Measurements from ENCODE around the gene RHOG. TPM values are rescaled to one million over a fixed set of nuclear protein-coding genes. Genes with fewer than 3 reads are reported as not detected.

The RHOG gene
- polyA plus RNA-seq, 1 experiment: 96.8 TPM

- Histone ChIP-seq H3K27me3 (ENCODE audit: control insufficient read depth, insufficient read depth, low read length) (no peaks in the 10 kb centered on the region), H3K36me3 (ENCODE audit: control insufficient read depth, insufficient read depth, low read length) (no peaks in the 10 kb centered on the region), H3K4me3 (ENCODE audit: low read depth, low read length) (no peak overlapping the region)
- POLR2A ChIA-PET: no interaction called here
- DNase-seq (ENCODE audit: low read depth): no peak
- TF ChIP-seq CTCF (IDR thresholded peaks at IDR 0.05; ENCODE audit: insufficient read depth, low read depth, low read length): no peak
- CTCF ChIA-PET: interaction anchor here (1.0 kb wide), 1 partner anchor 47 kb away, joined by 3 read pairs; no protein-coding TSS in a partner anchor
These were observed 38.6 kb downstream of the RHOG start for GRCh38 chr11:3802011-3802790.

- CTCF ChIA-PET: interaction anchor here (2.0 to 2.9 kb wide), 2 partner anchors 7 to 55 kb away, joined by 5 to 14 read pairs; partner anchors contain the start of gene STIM1
- no peak for DNase-seq (ENCODE audit: low read depth)
- TF ChIP-seq CTCF (IDR thresholded peaks at IDR 0.05; ENCODE audit: insufficient read depth, low read depth, low read length): no peak
- POLR2A ChIA-PET: interaction anchor here (0.5 kb wide), 1 partner anchor 311 kb away, joined by 3 read pairs; no protein-coding TSS in a partner anchor
- H3K36me3 ChIP-seq (ENCODE audit: control insufficient read depth, insufficient read depth, low read length): no peaks in the 10 kb centered on the region
- H3K27me3 ChIP-seq (ENCODE audit: control insufficient read depth, insufficient read depth, low read length): no peaks in the 10 kb centered on the region
- no peak overlapping the region for H3K4me3 ChIP-seq (ENCODE audit: low read depth, low read length)
These were observed 40.9 kb downstream of the RHOG start for GRCh38 chr11:3799873-3800272.

DNA sequence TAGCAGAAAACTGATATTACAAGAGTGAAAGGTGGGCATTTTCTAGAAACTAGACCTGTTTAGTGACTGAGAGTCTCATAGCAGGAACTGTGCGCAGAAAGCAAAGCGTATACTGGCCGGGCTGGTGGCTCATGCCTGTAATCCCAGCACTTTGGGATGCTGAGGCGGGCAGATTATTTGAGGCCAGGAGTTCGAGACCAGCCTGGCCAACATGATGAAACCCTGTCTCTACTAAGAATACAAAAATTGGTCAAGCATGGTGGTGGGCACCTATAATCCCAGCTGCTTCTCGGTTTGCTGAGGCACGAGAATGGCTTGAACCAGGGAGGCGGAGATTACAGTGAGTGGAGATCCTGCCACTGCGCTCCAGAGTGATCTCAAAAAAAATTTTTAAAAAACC lies 41.6 kb downstream of the RHOG start:
- ChIA-PET CTCF (interaction anchor here (2.0 to 2.9 kb wide), 2 partner anchors 8 to 56 kb away, joined by 5 to 14 read pairs; partner anchors contain the start of gene STIM1), POLR2A (no interaction called here)

DNA sequence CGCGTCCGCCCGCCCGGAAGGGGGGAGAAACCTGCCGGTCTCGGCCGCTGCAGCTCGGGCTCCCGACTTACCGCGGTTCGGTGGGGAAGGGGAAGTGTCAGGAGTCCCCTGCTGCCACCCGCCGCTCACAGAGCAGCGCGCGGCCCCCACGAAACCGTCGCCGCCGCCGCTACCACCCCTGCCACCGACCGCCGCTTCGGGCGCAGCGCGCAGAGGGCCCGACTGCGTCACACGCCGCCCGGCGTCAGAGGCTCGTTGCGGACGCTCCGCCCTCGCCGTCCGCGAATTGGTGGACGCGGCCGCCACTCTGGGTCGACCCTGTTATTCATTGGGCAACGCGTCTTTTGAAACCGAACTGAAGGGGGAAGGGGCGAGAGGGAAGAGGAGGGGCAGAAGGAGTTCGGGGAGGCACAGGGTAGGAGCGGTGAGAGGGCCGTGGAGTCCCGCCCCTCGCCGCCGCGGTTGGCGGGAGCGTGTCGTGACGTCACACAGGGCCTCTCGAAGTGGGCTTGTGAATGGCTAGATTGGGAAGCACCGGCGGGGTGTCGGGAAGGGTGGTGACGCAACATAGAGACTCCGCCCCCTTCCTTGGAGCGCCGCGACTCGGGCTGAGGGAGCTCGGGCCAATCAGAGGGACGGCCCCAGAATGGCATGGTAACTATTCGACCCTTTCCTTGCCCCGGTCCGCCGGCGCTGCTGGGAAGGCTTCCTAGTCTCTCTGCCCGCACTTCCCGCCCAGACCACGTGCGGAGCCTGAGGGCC lies 43.2 kb downstream of the RHOG start, which contains the start of gene NUP98:
NUP98 (minus strand) TSS at position 226 of the 762 bp plus-strand sequence. CDS start 15,437 bp downstream, outside the sequence.
- Histone ChIP-seq H3K4me3 (ENCODE audit: low read depth, low read length) (peak within 1 kb of the TSS; percentile 56), H3K27me3 (ENCODE audit: control insufficient read depth, insufficient read depth, low read length) (no peaks in the 10 kb centered on the region), H3K36me3 (ENCODE audit: control insufficient read depth, insufficient read depth, low read length) (0 out of 2 replicates have a peak, but pooled peaks cover 1% of the 10 kb centered on the region)
- ChIA-PET CTCF (interaction anchor here (0.6 to 2.9 kb wide), 7 partner anchors 10 to 320 kb away, joined by 3 to 14 read pairs (median 3); no protein-coding TSS in a partner anchor), POLR2A (interaction anchor here (0.7 kb wide), 1 partner anchor 275 kb away, joined by 3 read pairs; no protein-coding TSS in a partner anchor)
- no peak for TF ChIP-seq CTCF (IDR thresholded peaks at IDR 0.05; ENCODE audit: insufficient read depth, low read depth, low read length)
- DNase-seq (ENCODE audit: low read depth): peak; percentile 100

More for the DNA sequence above, 41.6 kb downstream of the RHOG start:
- no peak for DNase-seq (ENCODE audit: low read depth)
- Histone ChIP-seq H3K27me3 (ENCODE audit: control insufficient read depth, insufficient read depth, low read length) (no peaks in the 10 kb centered on the region), H3K36me3 (ENCODE audit: control insufficient read depth, insufficient read depth, low read length) (0 out of 2 replicates have a peak, but pooled peaks cover 1% of the 10 kb centered on the region), H3K4me3 (ENCODE audit: low read depth, low read length) (no peak overlapping the region)
- TF ChIP-seq CTCF (IDR thresholded peaks at IDR 0.05; ENCODE audit: insufficient read depth, low read depth, low read length): no peak

All from BJ (cell line).